Psoas muscle (tissue), 8 donors: ENCODE data around the gene PGM5. TPM values are rescaled to one million over a fixed set of nuclear protein-coding genes. Genes with fewer than 3 reads are reported as not detected.

Experiments
- ATAC-seq, 4 donors: fragments of 200-7000 bp; cut with Tn5 transposase; one replicate each; pipeline ENCODE4 v1.9.1; 2020; ENCODE audit warnings: moderate library complexity in 3 of 4, mild to moderate bottlenecking in 2 of 4
- DNase-seq, 2 donors: peaks; one replicate each; pipeline ENCODE4 v3.0.0-alpha.2; 2020
- H3K27ac ChIP-seq: fragments of 200-600 bp; one replicate; pipeline ENCODE4 v1.8.0; 2022
- H3K27me3 ChIP-seq, 3 donors: fragments of 200-600 bp in 1 of 3; one replicate each; pipeline versions ENCODE4 v1.6.1 to v1.8.0; 2013 to 2022; ENCODE audit warnings: low read length in 2 of 3, mild to moderate bottlenecking in 2 of 3, moderate library complexity in 1 of 3; ENCODE audit not compliant: insufficient read depth in 3 of 3
- H3K36me3 ChIP-seq, 2 donors: fragments of 200-600 bp in 1 of 2; one replicate each; pipeline versions ENCODE4 v1.6.1 to v1.8.0; 2013 to 2022; ENCODE audit warnings: low read depth in 1 of 2, mild to moderate bottlenecking in 1 of 2, moderate library complexity in 1 of 2; ENCODE audit not compliant: insufficient read depth in 1 of 2
- H3K4me1 ChIP-seq: fragments of 200-600 bp; one replicate; pipeline ENCODE4 v1.8.0; 2022
- H3K4me3 ChIP-seq: fragments of 200-600 bp; one replicate; pipeline ENCODE4 v1.8.0; 2022; ENCODE audit warnings: mild to moderate bottlenecking
- H3K9me3 ChIP-seq: fragments of 200-600 bp; one replicate; pipeline ENCODE4 v1.8.0; 2022
- CTCF ChIP-seq: fragments of 200-600 bp; IDR thresholded peaks from one replicate; pipeline ENCODE4 v1.8.0; 2022; ENCODE audit warnings: antibody characterized with exemption
- WGBS, 3 donors: extraction: QIAGEN DNeasy Blood & Tissue Kit; methylation state at CpG; one replicate each; pipeline versions ENCODE4 v1.1.6 to v1.1.7; 2013; 5-methylcytosine and 5-hydroxymethylcytosine counted together
- intact Hi-C, 2 donors: fragments of 100-400 bp; cut with DNase I; formaldehyde crosslinking; loops; one replicate each; pipeline versions ENCODE4 v1.11.0 to v1.14.2; 2022
- polyA plus RNA-seq, 3 donors: library from polyadenylated mRNA; stranded (reverse); fragments of 200-250 nt; gene quantifications; one replicate each; pipeline ENCODE4 v1.2.3, GENCODE V29; 2013
- total RNA-seq, 4 donors: library from RNA; stranded (reverse); fragmentation: NEBNext Ultra II Directional in 2 of 4; extraction: Animal tissue kit (Norgen Biotek cat#: 25700) in 2 of 4; gene quantifications; one replicate each; pipeline versions ENCODE4 v1.2.1 to v1.2.4, GENCODE V29; 2021 to 2023
- donor health status: healthy with polysubstance abuse.
- donor health status: DM: no; HTN: no; CAD: no; lungs with moderate emphysema.
- donor health status: Bipolar disorder and iron deficiency.
- donor health status: healthy.
- donor health status: DM: yes; HTN: yes; CAD: no.
- donor health status: DM: no; HTN: no; CAD: no.
- donor health status: DM: no; HTN: no; CAD: no.
- donor health status: DM: yes; HTN: yes; CAD: no.

The PGM5 gene
- total and polyA plus RNA-seq, 7 donors: 3.7 to 54.2 (median 15.0) TPM

DNA sequence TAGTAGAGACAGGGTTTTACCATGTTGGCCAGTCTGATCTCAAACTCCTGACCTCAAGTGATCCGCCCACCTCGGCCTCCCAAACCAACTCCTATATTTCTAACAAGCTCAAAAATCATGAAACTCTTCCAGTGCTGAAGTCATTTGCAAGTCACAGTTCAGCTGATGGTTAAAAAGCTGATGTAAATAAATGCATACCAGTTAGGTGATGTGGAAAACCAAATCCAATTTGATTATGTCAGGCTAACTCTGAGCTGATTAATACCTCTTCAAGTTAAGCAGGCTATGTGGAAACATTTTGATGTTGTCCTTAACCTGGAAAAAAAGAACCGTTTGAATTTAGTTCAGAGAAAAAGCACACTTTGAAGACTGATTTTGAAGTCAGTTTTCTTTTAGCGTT, 133.2 kb downstream of the PGM5 start:
- intact Hi-C loops: loop anchor here in 1 of 2 donors (2.0 kb wide), 1 partner anchor 19 kb away; no protein-coding TSS in a partner anchor
- no peak for ATAC-seq
- Histone ChIP-seq H3K9me3 (no peaks in the 10 kb centered on the region), H3K27ac (no peak overlapping the region), H3K27me3 (no peaks in the 10 kb centered on the region), H3K36me3 (peaks cover 2 to 30% of the 10 kb centered on the region in 2 donors), H3K4me3 (no peak overlapping the region), H3K4me1 (no peaks in the 10 kb centered on the region)
- WGBS, 3 donors: 83 to 90% (median 84%) methylated on average over 4 of the region's 4 CpGs
- no peak for DNase-seq
- no peak for TF ChIP-seq CTCF

GRCh38 chr9:68492806-68493205, 136.4 kb downstream of the PGM5 start:
- no peak for ATAC-seq
- H3K4me1 ChIP-seq: no peaks in the 10 kb centered on the region
- no peak overlapping the region for H3K27ac ChIP-seq
- H3K9me3 ChIP-seq: no peaks in the 10 kb centered on the region
- no peak for TF ChIP-seq CTCF
- no peak overlapping the region for H3K4me3 ChIP-seq
- intact Hi-C loops: no loop called here
- WGBS, 3 donors: 60 to 76% (median 73%) methylated on average over 6 of the region's 6 CpGs
- no peaks in the 10 kb centered on the region for H3K27me3 ChIP-seq
- H3K36me3 ChIP-seq: peaks cover 2 to 7% of the 10 kb centered on the region in 2 donors
- no peak for DNase-seq

DNA sequence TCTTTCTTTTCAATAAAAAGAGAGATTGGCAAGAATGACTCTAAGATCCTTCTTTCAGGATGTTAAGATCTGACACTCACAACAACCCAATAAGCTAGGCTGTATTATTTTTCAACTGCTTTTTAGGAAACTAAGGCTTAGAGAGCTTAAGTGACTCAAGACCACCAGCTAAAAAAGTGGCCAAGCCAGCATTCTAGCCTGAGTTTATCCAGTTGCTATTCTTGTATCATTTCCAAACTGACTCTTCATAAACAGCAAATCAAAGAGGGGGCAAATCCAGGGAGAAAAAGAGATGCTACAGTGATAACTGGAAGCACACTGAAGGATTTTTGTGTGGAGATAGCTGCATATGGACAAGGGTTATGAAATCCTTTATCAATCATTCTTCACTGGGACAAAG, 137.1 kb downstream of the PGM5 start:
- intact Hi-C loops: no loop called here
- no peak for TF ChIP-seq CTCF
- Histone ChIP-seq H3K9me3 (no peaks in the 10 kb centered on the region), H3K36me3 (peaks cover 2 to 7% of the 10 kb centered on the region in 2 donors), H3K4me3 (no peak overlapping the region), H3K27ac (no peak overlapping the region), H3K4me1 (no peaks in the 10 kb centered on the region), H3K27me3 (no peaks in the 10 kb centered on the region)
- DNase-seq: no peak
- no peak for ATAC-seq

DNA sequence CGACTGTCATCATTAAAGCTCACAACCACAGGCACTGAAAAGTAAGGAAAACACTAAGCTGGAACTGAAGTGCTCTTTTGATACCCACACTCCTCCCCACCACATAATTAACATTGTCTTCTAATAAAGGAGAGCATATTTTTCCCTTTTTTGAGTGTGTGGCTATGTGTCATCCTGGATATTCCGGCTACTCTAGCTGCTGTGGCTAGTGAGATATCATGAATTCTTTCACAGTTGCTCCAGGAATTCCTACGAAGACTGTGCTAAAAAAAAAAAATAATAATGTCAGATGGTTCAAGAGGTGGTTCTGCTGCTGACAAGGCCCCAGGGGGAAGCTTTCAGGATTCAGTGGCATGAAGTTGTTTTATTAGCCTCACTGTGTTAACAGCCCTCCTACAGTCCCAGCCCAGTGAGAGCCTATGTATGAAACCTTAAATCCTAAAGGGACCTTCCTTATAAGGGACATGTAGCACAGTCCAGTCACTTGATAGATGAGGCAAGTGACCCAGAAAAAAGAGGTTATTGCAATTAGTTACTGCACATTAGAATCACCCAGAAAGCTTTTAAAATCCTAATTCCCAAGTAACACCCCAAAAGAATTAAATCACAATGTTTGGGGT, 137.7 kb downstream of the PGM5 start:
- TF ChIP-seq CTCF: no peak
- no peak overlapping the region for H3K27ac ChIP-seq
- peaks cover 2% of the 10 kb centered on the region in 2 donors for H3K36me3 ChIP-seq
- no peak for DNase-seq
- no peak overlapping the region for H3K4me3 ChIP-seq
- no peaks in the 10 kb centered on the region for H3K4me1 ChIP-seq
- H3K27me3 ChIP-seq: no peaks in the 10 kb centered on the region
- intact Hi-C loops: no loop called here
- no peaks in the 10 kb centered on the region for H3K9me3 ChIP-seq
- 73 to 79% (median 74%) methylated on average over 3 of the region's 3 CpGs for WGBS, 3 donors
- no peak for ATAC-seq

DNA sequence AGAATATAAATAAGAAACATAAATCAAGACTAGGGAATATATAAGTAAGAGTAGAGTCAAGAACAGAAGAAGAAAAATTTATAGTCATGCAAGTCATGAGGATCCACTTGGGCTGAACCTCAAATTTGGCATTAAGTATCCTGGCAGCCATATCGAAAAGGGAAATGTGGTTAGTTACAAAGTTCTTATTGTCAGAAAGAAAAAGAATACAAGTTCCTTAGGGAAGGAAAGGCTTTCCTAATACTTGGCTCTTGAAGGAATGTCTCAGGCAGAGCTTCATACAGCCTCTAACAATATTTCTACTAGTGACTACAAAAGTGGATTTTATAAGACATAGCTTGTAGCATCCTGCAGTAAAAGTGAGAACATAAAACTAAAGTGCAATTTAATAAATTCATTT, 138.8 kb downstream of the PGM5 start:
- intact Hi-C loops: no loop called here

More for the DNA sequence above, 138.8 kb downstream of the PGM5 start:
- Histone ChIP-seq H3K36me3 (peaks cover 2 to 4% of the 10 kb centered on the region in 2 donors), H3K9me3 (no peaks in the 10 kb centered on the region), H3K4me3 (no peak overlapping the region), H3K27me3 (no peaks in the 10 kb centered on the region), H3K27ac (no peak overlapping the region), H3K4me1 (no peaks in the 10 kb centered on the region)
- ATAC-seq: no peak
- TF ChIP-seq CTCF: no peak
- no peak for DNase-seq
- WGBS, 3 donors: 43 to 61% (median 52%) methylated on average over 1 of the region's 1 CpG
